GM18519 (cell line): Measurements from ENCODE around the gene LRRC61.

ENCODE experiments used
- ATAC-seq: cut with Tn5 transposase; IDR thresholded peaks from one replicate; pipeline ENCODE4 v1.9.1; 2021; ENCODE audit warnings: mild to moderate bottlenecking, moderate library complexity; ENCODE audit not compliant: unreplicated experiment, low FRiP score

The LRRC61 gene

GRCh38 chr7:150329331-150330120 is 6.4 kb downstream of the LRRC61 start:
- no peak for ATAC-seq

- ATAC-seq, result no peak
Observed at GRCh38 chr7:150330211-150330885, 7.2 kb downstream of the LRRC61 start.

GRCh38 chr7:150332852-150333635 is 9.9 kb downstream of the LRRC61 start:
- no peak for ATAC-seq

GRCh38 chr7:150333659-150334058 is 10.5 kb downstream of the LRRC61 start:
- ATAC-seq, result no peak

GRCh38 chr7:150334108-150334507 is 11.0 kb downstream of the LRRC61 start:
- ATAC-seq, result no peak

- ATAC-seq, result no peak
Observed at GRCh38 chr7:150335108-150335773, 12.1 kb downstream of the LRRC61 start.

- ATAC-seq, result no peak
Observed at GRCh38 chr7:150335774-150336112, 12.6 kb downstream of the LRRC61 start.

- ATAC-seq, result no peak
Observed at GRCh38 chr7:150336746-150337145, 13.6 kb downstream of the LRRC61 start.

GRCh38 chr7:150337179-150337578 is 14.0 kb downstream of the LRRC61 start:
- no peak for ATAC-seq

GRCh38 chr7:150337659-150338081 is 14.5 kb downstream of the LRRC61 start:
- no peak for ATAC-seq

GRCh38 chr7:150338166-150338829 is 15.1 kb downstream of the LRRC61 start:
- ATAC-seq, result no peak

GRCh38 chr7:150339409-150339809 is 16.3 kb downstream of the LRRC61 start:
- no peak for ATAC-seq

- no peak for ATAC-seq
Observed at GRCh38 chr7:150340024-150340749, 17.0 kb downstream of the LRRC61 start.

- no peak for ATAC-seq
Observed at GRCh38 chr7:150340875-150341262, 17.7 kb downstream of the LRRC61 start.

GRCh38 chr7:150341263-150342120 is 18.3 kb downstream of the LRRC61 start, which contains the start of gene RARRES2:
TSS of gene RARRES2 (minus strand) at chr7:150341629. CDS start at chr7:150340609, 1,020 bp downstream.
- no peak for ATAC-seq

GRCh38 chr7:150342121-150342408 is 18.9 kb downstream of the LRRC61 start:
- ATAC-seq, result no peak

- no peak for ATAC-seq
Observed at GRCh38 chr7:150343225-150343624, 20.1 kb downstream of the LRRC61 start.

GRCh38 chr7:150344299-150344698 is 21.1 kb downstream of the LRRC61 start:
- no peak for ATAC-seq

- no peak for ATAC-seq
Observed at GRCh38 chr7:150345012-150345411, 21.9 kb downstream of the LRRC61 start.
